WTC11 (cell line): ENCODE measurements around the gene ANKRD29. TPM values are rescaled to one million over a fixed set of nuclear protein-coding genes. Genes with fewer than 3 reads are reported as not detected.

Experiments
- ATAC-seq: fragments of 200-7000 bp; cut with Tn5 transposase; 2 replicates; pipeline ENCODE4 v1.10.0; 2021; ENCODE audit warnings: mild to moderate bottlenecking, moderate library complexity
- CTCF ChIA-PET: fragments of 300-600 bp; sonication (Branson Sonifier 250); formaldehyde crosslinking; loops from one replicate; lab custom pipeline; 2021; ENCODE audit warnings: antibody characterized with exemption; lab: Charles Lee
- POLR2A ChIA-PET: fragments of 350-600 bp; sonication (Branson Sonifier 250); formaldehyde crosslinking; loops from one replicate; lab custom pipeline; 2021; ENCODE audit warnings: antibody characterized with exemption; lab: Charles Lee
- DNase-seq: peaks from one replicate; pipeline ENCODE4 v3.0.0; 2021; ENCODE audit warnings: low spot score
- H3K27ac Mint-ChIP-seq: 2 replicates; pipeline ENCODE4 v1.8.0; 2021; ENCODE audit warnings: mixed read lengths
- H3K27me3 Mint-ChIP-seq: 2 replicates; pipeline ENCODE4 v1.8.0; 2021; ENCODE audit warnings: low read depth, mild to moderate bottlenecking, moderate library complexity, mixed read lengths
- H3K36me3 Mint-ChIP-seq: 2 replicates; pipeline ENCODE4 v1.8.0; 2021; ENCODE audit warnings: mixed read lengths
- H3K4me1 Mint-ChIP-seq: 2 replicates; pipeline ENCODE4 v1.8.0; 2022; ENCODE audit warnings: mixed read lengths
- H3K4me3 Mint-ChIP-seq: 2 replicates; pipeline ENCODE4 v1.8.0; 2021; ENCODE audit warnings: mild to moderate bottlenecking, moderate library complexity, mixed read lengths
- H3K9me3 Mint-ChIP-seq: 2 replicates; pipeline ENCODE4 v1.8.0; 2021; ENCODE audit warnings: mixed read lengths
- CBFB ChIP-seq: sonication (generic); formaldehyde crosslinking; IDR thresholded peaks from 2 replicates; pipeline ENCODE4 v1.8.1; 2022; ENCODE audit warnings: mild to moderate bottlenecking, low read depth, missing genetic modification reagents
- CREM ChIP-seq: sonication (generic); formaldehyde crosslinking; IDR thresholded peaks from 2 replicates; pipeline ENCODE4 v1.8.1; 2022; ENCODE audit warnings: mild to moderate bottlenecking, missing genetic modification reagents, moderate library complexity
- ESRRA ChIP-seq: sonication (generic); formaldehyde crosslinking; IDR thresholded peaks from 2 replicates; pipeline ENCODE4 v1.8.1; 2022; ENCODE audit warnings: mild to moderate bottlenecking, missing genetic modification reagents, borderline replicate concordance
- FOXP1 ChIP-seq: sonication (generic); formaldehyde crosslinking; IDR thresholded peaks from 2 replicates; pipeline ENCODE4 v1.8.0; 2022; ENCODE audit warnings: missing genetic modification reagents, mild to moderate bottlenecking, moderate library complexity, borderline replicate concordance
- GABPB1 ChIP-seq: sonication (generic); formaldehyde crosslinking; IDR thresholded peaks from 2 replicates; pipeline ENCODE4 v1.8.1; 2023; ENCODE audit warnings: mild to moderate bottlenecking, missing genetic modification reagents
- GTF2I ChIP-seq: fragments of 250-450 bp; sonication (Bioruptor Pico); conservative IDR thresholded peaks from 2 replicates; pipeline ENCODE4 v1.4.0; 2021; ENCODE audit warnings: mild to moderate bottlenecking
- JAZF1 ChIP-seq: fragments of 250-450 bp; sonication (Bioruptor Pico); IDR thresholded peaks from 2 replicates; pipeline ENCODE4 v1.9.0; 2021; ENCODE audit warnings: moderate library complexity, mild to moderate bottlenecking, inconsistent platforms
- MXD4 ChIP-seq: fragments of 250-450 bp; sonication (Bioruptor Pico); IDR thresholded peaks from 2 replicates; pipeline ENCODE4 v1.8.0; 2021; ENCODE audit warnings: mild to moderate bottlenecking, moderate library complexity, borderline replicate concordance
- SOX15 ChIP-seq: fragments of 250-450 bp; sonication (Bioruptor Pico); IDR thresholded peaks from 2 replicates; pipeline ENCODE4 v1.9.0; 2021; ENCODE audit warnings: mild to moderate bottlenecking
- TEAD1 ChIP-seq: sonication (generic); formaldehyde crosslinking; IDR thresholded peaks from 2 replicates; pipeline ENCODE4 v1.8.0; 2022; ENCODE audit warnings: mild to moderate bottlenecking, missing genetic modification reagents
- ZBTB21 ChIP-seq: sonication (generic); formaldehyde crosslinking; IDR thresholded peaks from 2 replicates; pipeline ENCODE4 v1.8.1; 2023; ENCODE audit warnings: mild to moderate bottlenecking, missing genetic modification reagents, borderline replicate concordance
- ZNF121 ChIP-seq: sonication (generic); formaldehyde crosslinking; IDR thresholded peaks from 2 replicates; pipeline ENCODE4 v1.8.0; 2023; ENCODE audit warnings: missing genetic modification reagents
- ZNF219 ChIP-seq: sonication (generic); formaldehyde crosslinking; IDR thresholded peaks from 2 replicates; pipeline ENCODE4 v1.8.0; 2023; ENCODE audit warnings: missing genetic modification reagents, mild to moderate bottlenecking, borderline replicate concordance
- ZNF396 ChIP-seq: fragments of 250-450 bp; sonication (Bioruptor Pico); IDR thresholded peaks from 2 replicates; pipeline ENCODE4 v1.8.0; 2021; ENCODE audit warnings: mild to moderate bottlenecking, moderate library complexity, borderline replicate concordance
- ZNF423 ChIP-seq: fragments of 250-450 bp; sonication (Bioruptor Pico); IDR thresholded peaks from 2 replicates; pipeline ENCODE4 v2.1.2; 2022; ENCODE audit warnings: mild to moderate bottlenecking, moderate library complexity
- ZNF671 ChIP-seq: fragments of 250-450 bp; sonication (Bioruptor Pico); IDR thresholded peaks from 2 replicates; pipeline ENCODE4 v1.8.0; 2021; ENCODE audit warnings: mild to moderate bottlenecking
- total RNA-seq: library from RNA; stranded (reverse); gene quantifications from 3 replicates; pipeline ENCODE4 v1.2.3, GENCODE V29; 2021
- TF ChIP-seq, protein P1 (sequence below): sonication (generic); formaldehyde crosslinking; IDR thresholded peaks from 2 replicates; pipeline ENCODE4 v1.8.1; 2023; ENCODE audit warnings: mild to moderate bottlenecking, missing genetic modification reagents, moderate library complexity
- TF ChIP-seq, protein P2 (sequence below): sonication (generic); formaldehyde crosslinking; IDR thresholded peaks from 2 replicates; pipeline ENCODE4 v1.8.0; 2022; ENCODE audit warnings: mild to moderate bottlenecking, missing genetic modification reagents
- TF ChIP-seq, protein P3 (sequence below): sonication (generic); formaldehyde crosslinking; IDR thresholded peaks from 2 replicates; pipeline ENCODE4 v1.8.0; 2022; ENCODE audit warnings: mild to moderate bottlenecking, missing genetic modification reagents
- TF ChIP-seq, protein P4 (sequence below): sonication (generic); formaldehyde crosslinking; IDR thresholded peaks from 2 replicates; pipeline ENCODE4 v1.8.1; 2022; ENCODE audit warnings: low read depth, missing genetic modification reagents, borderline replicate concordance
- TF ChIP-seq, protein P5 (sequence below): sonication (generic); formaldehyde crosslinking; IDR thresholded peaks from 2 replicates; pipeline ENCODE4 v1.8.1; 2023; ENCODE audit warnings: mild to moderate bottlenecking, missing genetic modification reagents, borderline replicate concordance
- TF ChIP-seq, protein P6 (sequence below): sonication (generic); formaldehyde crosslinking; IDR thresholded peaks from 2 replicates; pipeline ENCODE4 v1.8.1; 2023; ENCODE audit warnings: mild to moderate bottlenecking, missing genetic modification reagents
- TF ChIP-seq, protein P7 (sequence below): fragments of 250-450 bp; sonication (Bioruptor Pico); IDR thresholded peaks from 2 replicates; pipeline ENCODE4 v1.9.0; 2021; ENCODE audit warnings: mild to moderate bottlenecking
- TF ChIP-seq, protein P8 (sequence below): fragments of 250-450 bp; sonication (Bioruptor Pico); IDR thresholded peaks from 2 replicates; pipeline ENCODE4 v1.9.0; 2021; ENCODE audit warnings: moderate library complexity, mild to moderate bottlenecking, inconsistent platforms, borderline replicate concordance

The ANKRD29 gene
- total RNA-seq, 1 experiment from 2014 or later, result 4.9 TPM

DNA sequence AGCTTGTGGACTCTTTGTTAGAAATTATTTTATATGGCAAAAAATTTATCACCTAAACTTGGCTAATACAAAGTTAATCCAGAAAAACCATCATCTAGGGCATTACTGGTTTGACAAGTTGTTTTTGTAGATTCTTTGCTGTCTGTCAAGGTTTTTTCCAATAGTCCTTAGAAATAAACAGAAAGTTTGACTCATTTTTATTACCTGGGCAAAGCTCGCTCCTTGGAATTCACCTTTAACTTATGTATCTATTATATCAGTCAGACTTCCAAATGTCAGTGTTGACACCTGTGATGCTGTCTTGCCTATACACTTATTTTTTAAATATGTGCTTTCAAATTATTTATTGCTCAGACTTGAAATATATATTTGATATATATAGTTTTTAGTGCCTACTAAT lies 48.2 kb upstream of the ANKRD29 start:
- peaks cover 15% of the 10 kb centered on the region for H3K9me3 Mint-ChIP-seq
- H3K4me1 Mint-ChIP-seq, result no peaks in the 10 kb centered on the region
- no peak for ATAC-seq
- no peaks in the 10 kb centered on the region; the same call in 1 of the 2 replicates for H3K27me3 Mint-ChIP-seq
- no peak for DNase-seq
- 0 out of 2 replicates have a peak, but pooled peaks cover 3% of the 10 kb centered on the region for H3K36me3 Mint-ChIP-seq
- ChIA-PET CTCF (interaction anchor here (1.0 to 1.4 kb wide), 2 partner anchors 10 to 89 kb away, joined by 3 to 4 read pairs; no protein-coding TSS in a partner anchor), POLR2A (no interaction called here)
- no peak overlapping the region for H3K27ac Mint-ChIP-seq
- TF ChIP-seq ZNF219 (CRISPR knock-in tag) (no peak), ZNF423 (CRISPR knock-in tag) (no peak), CBFB (no peak), GTF2I (no peak), ZBTB21 (CRISPR knock-in tag) (no peak), FOXP1 (CRISPR knock-in tag) (no peak), MXD4 (CRISPR knock-in tag) (no peak), ZNF671 (CRISPR knock-in tag) (no peak), JAZF1 (CRISPR knock-in tag) (no peak), TEAD1 (CRISPR knock-in tag) (no peak), ZNF396 (no peak), GABPB1 (CRISPR knock-in tag) (no peak), ZNF121 (CRISPR knock-in tag) (no peak)
- TF ChIP-seq, protein P1, sequence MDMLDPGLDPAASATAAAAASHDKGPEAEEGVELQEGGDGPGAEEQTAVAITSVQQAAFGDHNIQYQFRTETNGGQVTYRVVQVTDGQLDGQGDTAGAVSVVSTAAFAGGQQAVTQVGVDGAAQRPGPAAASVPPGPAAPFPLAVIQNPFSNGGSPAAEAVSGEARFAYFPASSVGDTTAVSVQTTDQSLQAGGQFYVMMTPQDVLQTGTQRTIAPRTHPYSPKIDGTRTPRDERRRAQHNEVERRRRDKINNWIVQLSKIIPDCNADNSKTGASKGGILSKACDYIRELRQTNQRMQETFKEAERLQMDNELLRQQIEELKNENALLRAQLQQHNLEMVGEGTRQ (CRISPR knock-in tag), result no peak
- TF ChIP-seq, protein P2, sequence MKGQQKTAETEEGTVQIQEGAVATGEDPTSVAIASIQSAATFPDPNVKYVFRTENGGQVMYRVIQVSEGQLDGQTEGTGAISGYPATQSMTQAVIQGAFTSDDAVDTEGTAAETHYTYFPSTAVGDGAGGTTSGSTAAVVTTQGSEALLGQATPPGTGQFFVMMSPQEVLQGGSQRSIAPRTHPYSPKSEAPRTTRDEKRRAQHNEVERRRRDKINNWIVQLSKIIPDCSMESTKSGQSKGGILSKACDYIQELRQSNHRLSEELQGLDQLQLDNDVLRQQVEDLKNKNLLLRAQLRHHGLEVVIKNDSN, result no peak
- TF ChIP-seq, protein P3, sequence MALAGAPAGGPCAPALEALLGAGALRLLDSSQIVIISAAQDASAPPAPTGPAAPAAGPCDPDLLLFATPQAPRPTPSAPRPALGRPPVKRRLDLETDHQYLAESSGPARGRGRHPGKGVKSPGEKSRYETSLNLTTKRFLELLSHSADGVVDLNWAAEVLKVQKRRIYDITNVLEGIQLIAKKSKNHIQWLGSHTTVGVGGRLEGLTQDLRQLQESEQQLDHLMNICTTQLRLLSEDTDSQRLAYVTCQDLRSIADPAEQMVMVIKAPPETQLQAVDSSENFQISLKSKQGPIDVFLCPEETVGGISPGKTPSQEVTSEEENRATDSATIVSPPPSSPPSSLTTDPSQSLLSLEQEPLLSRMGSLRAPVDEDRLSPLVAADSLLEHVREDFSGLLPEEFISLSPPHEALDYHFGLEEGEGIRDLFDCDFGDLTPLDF (CRISPR knock-in tag), result no peak
- TF ChIP-seq, protein P4, sequence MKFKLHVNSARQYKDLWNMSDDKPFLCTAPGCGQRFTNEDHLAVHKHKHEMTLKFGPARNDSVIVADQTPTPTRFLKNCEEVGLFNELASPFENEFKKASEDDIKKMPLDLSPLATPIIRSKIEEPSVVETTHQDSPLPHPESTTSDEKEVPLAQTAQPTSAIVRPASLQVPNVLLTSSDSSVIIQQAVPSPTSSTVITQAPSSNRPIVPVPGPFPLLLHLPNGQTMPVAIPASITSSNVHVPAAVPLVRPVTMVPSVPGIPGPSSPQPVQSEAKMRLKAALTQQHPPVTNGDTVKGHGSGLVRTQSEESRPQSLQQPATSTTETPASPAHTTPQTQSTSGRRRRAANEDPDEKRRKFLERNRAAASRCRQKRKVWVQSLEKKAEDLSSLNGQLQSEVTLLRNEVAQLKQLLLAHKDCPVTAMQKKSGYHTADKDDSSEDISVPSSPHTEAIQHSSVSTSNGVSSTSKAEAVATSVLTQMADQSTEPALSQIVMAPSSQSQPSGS (CRISPR knock-in tag), result no peak
- TF ChIP-seq, protein P5, sequence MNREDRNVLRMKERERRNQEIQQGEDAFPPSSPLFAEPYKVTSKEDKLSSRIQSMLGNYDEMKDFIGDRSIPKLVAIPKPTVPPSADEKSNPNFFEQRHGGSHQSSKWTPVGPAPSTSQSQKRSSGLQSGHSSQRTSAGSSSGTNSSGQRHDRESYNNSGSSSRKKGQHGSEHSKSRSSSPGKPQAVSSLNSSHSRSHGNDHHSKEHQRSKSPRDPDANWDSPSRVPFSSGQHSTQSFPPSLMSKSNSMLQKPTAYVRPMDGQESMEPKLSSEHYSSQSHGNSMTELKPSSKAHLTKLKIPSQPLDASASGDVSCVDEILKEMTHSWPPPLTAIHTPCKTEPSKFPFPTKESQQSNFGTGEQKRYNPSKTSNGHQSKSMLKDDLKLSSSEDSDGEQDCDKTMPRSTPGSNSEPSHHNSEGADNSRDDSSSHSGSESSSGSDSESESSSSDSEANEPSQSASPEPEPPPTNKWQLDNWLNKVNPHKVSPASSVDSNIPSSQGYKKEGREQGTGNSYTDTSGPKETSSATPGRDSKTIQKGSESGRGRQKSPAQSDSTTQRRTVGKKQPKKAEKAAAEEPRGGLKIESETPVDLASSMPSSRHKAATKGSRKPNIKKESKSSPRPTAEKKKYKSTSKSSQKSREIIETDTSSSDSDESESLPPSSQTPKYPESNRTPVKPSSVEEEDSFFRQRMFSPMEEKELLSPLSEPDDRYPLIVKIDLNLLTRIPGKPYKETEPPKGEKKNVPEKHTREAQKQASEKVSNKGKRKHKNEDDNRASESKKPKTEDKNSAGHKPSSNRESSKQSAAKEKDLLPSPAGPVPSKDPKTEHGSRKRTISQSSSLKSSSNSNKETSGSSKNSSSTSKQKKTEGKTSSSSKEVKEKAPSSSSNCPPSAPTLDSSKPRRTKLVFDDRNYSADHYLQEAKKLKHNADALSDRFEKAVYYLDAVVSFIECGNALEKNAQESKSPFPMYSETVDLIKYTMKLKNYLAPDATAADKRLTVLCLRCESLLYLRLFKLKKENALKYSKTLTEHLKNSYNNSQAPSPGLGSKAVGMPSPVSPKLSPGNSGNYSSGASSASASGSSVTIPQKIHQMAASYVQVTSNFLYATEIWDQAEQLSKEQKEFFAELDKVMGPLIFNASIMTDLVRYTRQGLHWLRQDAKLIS (CRISPR knock-in tag), result no peak
- H3K4me3 Mint-ChIP-seq, result no peak overlapping the region

DNA sequence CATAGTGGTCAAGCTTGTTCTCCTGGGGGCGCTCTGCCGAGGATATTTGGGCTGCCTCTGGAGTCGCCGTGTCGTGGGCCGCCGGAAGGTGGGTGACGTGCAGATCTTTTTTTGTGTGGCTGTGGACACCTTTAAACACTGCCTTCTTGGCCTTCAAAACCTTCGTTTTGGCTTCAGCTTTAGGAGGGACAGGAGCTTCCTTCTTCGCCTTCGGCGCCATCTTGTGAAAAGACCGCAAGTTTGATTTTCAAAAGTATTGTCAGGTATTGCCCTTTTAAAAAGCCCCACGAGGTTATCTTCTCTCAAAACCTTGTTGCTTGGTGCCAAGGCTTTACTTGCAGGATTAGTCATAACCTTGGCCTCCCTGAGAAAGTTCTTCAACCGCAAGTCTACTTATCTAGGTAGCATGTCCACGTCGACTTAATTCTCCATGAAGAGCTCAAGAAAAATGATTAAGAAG lies 47.4 kb upstream of the ANKRD29 start:
- ATAC-seq (no peak), DNase-seq (no peak)
- Mint-ChIP-seq H3K4me1 (no peaks in the 10 kb centered on the region), H3K4me3 (no peak overlapping the region), H3K27me3 (no peaks in the 10 kb centered on the region; the same call in 1 of the 2 replicates), H3K27ac (no peak overlapping the region), H3K9me3 (peaks cover 15% of the 10 kb centered on the region), H3K36me3 (0 out of 2 replicates have a peak, but pooled peaks cover 3% of the 10 kb centered on the region)
- CTCF ChIA-PET, result interaction anchor here (1.0 to 1.4 kb wide), 2 partner anchors 9 to 88 kb away, joined by 3 to 4 read pairs; no protein-coding TSS in a partner anchor
- POLR2A ChIA-PET, result no interaction called here
- TF ChIP-seq ESRRA (CRISPR knock-in tag), result no peak
- TF ChIP-seq, protein P6, sequence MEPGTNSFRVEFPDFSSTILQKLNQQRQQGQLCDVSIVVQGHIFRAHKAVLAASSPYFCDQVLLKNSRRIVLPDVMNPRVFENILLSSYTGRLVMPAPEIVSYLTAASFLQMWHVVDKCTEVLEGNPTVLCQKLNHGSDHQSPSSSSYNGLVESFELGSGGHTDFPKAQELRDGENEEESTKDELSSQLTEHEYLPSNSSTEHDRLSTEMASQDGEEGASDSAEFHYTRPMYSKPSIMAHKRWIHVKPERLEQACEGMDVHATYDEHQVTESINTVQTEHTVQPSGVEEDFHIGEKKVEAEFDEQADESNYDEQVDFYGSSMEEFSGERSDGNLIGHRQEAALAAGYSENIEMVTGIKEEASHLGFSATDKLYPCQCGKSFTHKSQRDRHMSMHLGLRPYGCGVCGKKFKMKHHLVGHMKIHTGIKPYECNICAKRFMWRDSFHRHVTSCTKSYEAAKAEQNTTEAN, result no peak
- TF ChIP-seq, protein P3 (CRISPR knock-in tag), result no peak
- no peak for TF ChIP-seq SOX15 (CRISPR knock-in tag)
- TF ChIP-seq, protein P7, sequence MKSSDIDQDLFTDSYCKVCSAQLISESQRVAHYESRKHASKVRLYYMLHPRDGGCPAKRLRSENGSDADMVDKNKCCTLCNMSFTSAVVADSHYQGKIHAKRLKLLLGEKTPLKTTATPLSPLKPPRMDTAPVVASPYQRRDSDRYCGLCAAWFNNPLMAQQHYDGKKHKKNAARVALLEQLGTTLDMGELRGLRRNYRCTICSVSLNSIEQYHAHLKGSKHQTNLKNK, result no peak
- no peak for TF ChIP-seq ZNF671 (CRISPR knock-in tag)
- no peak for TF ChIP-seq CREM (CRISPR knock-in tag)
- TF ChIP-seq FOXP1 (CRISPR knock-in tag), result no peak
- TF ChIP-seq, protein P8, sequence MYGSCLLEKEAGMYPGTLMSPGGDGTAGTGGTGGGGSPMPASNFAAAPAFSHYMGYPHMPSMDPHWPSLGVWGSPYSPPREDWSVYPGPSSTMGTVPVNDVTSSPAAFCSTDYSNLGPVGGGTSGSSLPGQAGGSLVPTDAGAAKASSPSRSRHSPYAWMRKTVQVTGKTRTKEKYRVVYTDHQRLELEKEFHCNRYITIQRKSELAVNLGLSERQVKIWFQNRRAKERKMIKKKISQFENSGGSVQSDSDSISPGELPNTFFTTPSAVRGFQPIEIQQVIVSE, result no peak
